Measurements from ENCODE around the gene CDH4. TPM values are rescaled to one million over a fixed set of nuclear protein-coding genes. Genes with fewer than 3 reads are reported as not detected.

CDH4 gene
- total RNA-seq, 1 experiment from 2014 or later: not detected

GRCh38 chr20:61291166-61291829 lies 39.2 kb downstream of the CDH4 start:
- intact Hi-C loops (cut with micrococcal nuclease; ENCODE audit: unreplicated experiment): no loop called here
- no peak for DNase-seq

GRCh38 chr20:61292391-61292790 lies 40.3 kb downstream of the CDH4 start:
- BruUV-seq (replicated peaks): no TSS peak
- POLR2A ChIA-PET (ENCODE audit: unreplicated experiment): no interaction called here
- Histone ChIP-seq H2AFZ (no peak overlapping the region), H3K27ac (no peak overlapping the region), H3F3A (ENCODE audit: insufficient read depth, low read depth) (no peaks in the 10 kb centered on the region), H3K79me2 (ENCODE audit: low read depth) (no peaks in the 10 kb centered on the region), H3K9me2 (ENCODE audit: insufficient read depth) (no peaks in the 10 kb centered on the region), H3K9me3 (ENCODE audit: insufficient read depth, low read depth) (no peaks in the 10 kb centered on the region), H3K36me3 (ENCODE audit: low read depth) (no peaks in the 10 kb centered on the region), H3K27me3 (ENCODE audit: insufficient read depth, low read depth) (peaks cover 93% of the 10 kb centered on the region), H3K4me3 (no peak overlapping the region), H3K4me1 (replicated peaks; ENCODE audit: insufficient read depth) (no peaks in the 10 kb centered on the region), H4K20me1 (ENCODE audit: insufficient read depth) (no peaks in the 10 kb centered on the region; the same call in 1 of the 2 replicates), H3K4me2 (no peak overlapping the region)
- intact Hi-C loops (cut with micrococcal nuclease; ENCODE audit: unreplicated experiment): no loop called here
- CTCF ChIA-PET: no interaction called here
- TF ChIP-seq EZH2 (IDR thresholded peaks at IDR 0.05; ENCODE audit: low read depth): no peak
- TF ChIP-seq CTCF (conservative IDR thresholded peaks at IDR 0.05): no peak
- no peak for DNase-seq

More at GRCh38 chr20:61291166-61291829, 39.2 kb downstream of the CDH4 start:
- H2AFZ ChIP-seq: no peak overlapping the region
- H3K9me3 ChIP-seq (ENCODE audit: insufficient read depth, low read depth): no peaks in the 10 kb centered on the region
- CTCF ChIA-PET: no interaction called here
- POLR2A ChIA-PET (ENCODE audit: unreplicated experiment): no interaction called here
- no peak overlapping the region for H3K27ac ChIP-seq
- H3K9me2 ChIP-seq (ENCODE audit: insufficient read depth): no peaks in the 10 kb centered on the region
- H3K27me3 ChIP-seq (ENCODE audit: insufficient read depth, low read depth): peaks cover 93% of the 10 kb centered on the region
- TF ChIP-seq CTCF (conservative IDR thresholded peaks at IDR 0.05) (no peak), EZH2 (IDR thresholded peaks at IDR 0.05; ENCODE audit: low read depth) (no peak)
- H4K20me1 ChIP-seq (ENCODE audit: insufficient read depth): no peaks in the 10 kb centered on the region; the same call in 1 of the 2 replicates
- no peaks in the 10 kb centered on the region for H3K4me1 ChIP-seq (replicated peaks; ENCODE audit: insufficient read depth)
- no peaks in the 10 kb centered on the region for H3F3A ChIP-seq (ENCODE audit: insufficient read depth, low read depth)
- H3K79me2 ChIP-seq (ENCODE audit: low read depth): no peaks in the 10 kb centered on the region
- no peak overlapping the region for H3K4me3 ChIP-seq
- no peak overlapping the region for H3K4me2 ChIP-seq
- H3K36me3 ChIP-seq (ENCODE audit: low read depth): no peaks in the 10 kb centered on the region
- BruUV-seq (replicated peaks): no TSS peak

- Histone ChIP-seq H3K4me1 (replicated peaks; ENCODE audit: insufficient read depth) (no peaks in the 10 kb centered on the region), H3K27ac (no peak overlapping the region), H3K9me2 (ENCODE audit: insufficient read depth) (no peaks in the 10 kb centered on the region), H2AFZ (no peak overlapping the region), H3F3A (ENCODE audit: insufficient read depth, low read depth) (no peaks in the 10 kb centered on the region), H3K79me2 (ENCODE audit: low read depth) (no peaks in the 10 kb centered on the region), H4K20me1 (ENCODE audit: insufficient read depth) (no peaks in the 10 kb centered on the region; the same call in 1 of the 2 replicates), H3K36me3 (ENCODE audit: low read depth) (no peaks in the 10 kb centered on the region), H3K4me2 (no peak overlapping the region), H3K27me3 (ENCODE audit: insufficient read depth, low read depth) (peaks cover 93% of the 10 kb centered on the region), H3K4me3 (no peak overlapping the region), H3K9me3 (ENCODE audit: insufficient read depth, low read depth) (no peaks in the 10 kb centered on the region)
- POLR2A ChIA-PET (ENCODE audit: unreplicated experiment): no interaction called here
- TF ChIP-seq CTCF (conservative IDR thresholded peaks at IDR 0.05) (no peak), EZH2 (IDR thresholded peaks at IDR 0.05; ENCODE audit: low read depth) (no peak)
- no peak for DNase-seq
- no TSS peak for BruUV-seq (replicated peaks)
- CTCF ChIA-PET: no interaction called here
- intact Hi-C loops (cut with micrococcal nuclease; ENCODE audit: unreplicated experiment): no loop called here
Measured at GRCh38 chr20:61292821-61293612, 41.0 kb downstream of the CDH4 start.
